Stimulated activated effector memory CD8-positive, alpha-beta T cell treated with anti-CD3 and anti-CD28 coated beads, Interleukin-12 subunit alpha, Interleukin-12 subunit beta, amount 100 ng/mL, for 72 hours (primary cell): ENCODE measurements around the gene AGBL5.
A peak's percentile ranks its signal among the peaks of the same experiment; 100 is the strongest.
"Not testable (repeated sequence)": the region's sequence is repeated elsewhere in the genome, so short reads cannot be mapped to it uniquely, and the experiment has no call there.

Source experiments
- ATAC-seq: fragments of 150-1000 bp; cut with Tn5 transposase; 2 replicates; pipeline ENCODE4 v1.10.0; 2021
- DNase-seq, 2 donors: peaks; one replicate each; pipeline ENCODE4 v3.0.0; 2021 to 2022; ENCODE audit warnings: low spot score in 2 of 2
- H3K27ac Mint-ChIP-seq: one replicate; pipeline ENCODE4 v1.8.0; 2022; ENCODE audit warnings: mild to moderate bottlenecking, mixed read lengths
- H3K36me3 Mint-ChIP-seq: one replicate; pipeline ENCODE4 v1.8.0; 2022; ENCODE audit warnings: mild to moderate bottlenecking, mixed read lengths
- H3K4me1 Mint-ChIP-seq: one replicate; pipeline ENCODE4 v1.8.0; 2022; ENCODE audit warnings: mixed read lengths
- H3K4me3 Mint-ChIP-seq: one replicate; pipeline ENCODE4 v1.8.0; 2022; ENCODE audit warnings: mild to moderate bottlenecking, mixed read lengths
- H3K9me3 Mint-ChIP-seq: one replicate; pipeline ENCODE4 v1.8.0; 2022; ENCODE audit warnings: mixed read lengths

Gene AGBL5

GRCh38 chr2:27058210-27058609 lies 6.7 kb downstream of the AGBL5 start:
- no peak for ATAC-seq
- H3K36me3 Mint-ChIP-seq: peaks cover 79% of the 10 kb centered on the region
- DNase-seq: no peak
- no peaks in the 10 kb centered on the region for H3K4me1 Mint-ChIP-seq
- no peaks in the 10 kb centered on the region for H3K9me3 Mint-ChIP-seq
- H3K4me3 Mint-ChIP-seq: no peak overlapping the region
- peak overlapping the region; percentile 37 for H3K27ac Mint-ChIP-seq

DNA sequence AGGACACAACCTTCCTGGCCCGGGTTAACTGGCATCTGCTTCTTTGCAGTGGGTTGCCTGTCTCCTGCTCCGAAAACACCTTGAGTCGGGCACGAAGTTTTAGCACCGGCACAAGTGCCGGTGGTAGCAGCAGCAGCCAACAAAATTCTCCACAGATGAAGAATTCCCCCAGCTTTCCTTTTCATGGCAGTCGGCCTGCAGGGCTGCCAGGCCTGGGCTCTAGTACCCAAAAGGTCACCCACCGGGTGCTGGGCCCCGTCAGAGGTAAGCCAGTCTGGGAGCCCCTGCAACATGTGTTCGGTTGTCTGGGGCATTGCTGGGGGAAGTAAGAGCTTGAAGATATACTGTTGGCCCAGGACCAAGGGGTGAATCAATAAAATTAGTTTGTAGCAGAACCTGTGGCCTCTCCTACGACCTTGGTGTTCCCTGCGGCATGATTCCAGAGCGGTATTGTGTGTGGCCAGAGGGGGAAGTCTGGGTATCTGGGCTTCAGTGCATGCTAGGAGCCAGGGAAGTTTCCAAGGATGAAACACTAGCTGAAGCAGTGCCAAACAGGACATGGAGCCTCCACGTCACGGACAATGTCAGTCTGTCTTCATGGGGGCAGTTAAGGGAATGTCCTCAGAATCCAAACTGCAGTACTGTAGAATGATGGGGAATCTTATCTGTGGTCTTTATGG lies 7.8 kb downstream of the AGBL5 start:
- H3K36me3 Mint-ChIP-seq: peaks cover 86% of the 10 kb centered on the region
- DNase-seq: no peak

DNA sequence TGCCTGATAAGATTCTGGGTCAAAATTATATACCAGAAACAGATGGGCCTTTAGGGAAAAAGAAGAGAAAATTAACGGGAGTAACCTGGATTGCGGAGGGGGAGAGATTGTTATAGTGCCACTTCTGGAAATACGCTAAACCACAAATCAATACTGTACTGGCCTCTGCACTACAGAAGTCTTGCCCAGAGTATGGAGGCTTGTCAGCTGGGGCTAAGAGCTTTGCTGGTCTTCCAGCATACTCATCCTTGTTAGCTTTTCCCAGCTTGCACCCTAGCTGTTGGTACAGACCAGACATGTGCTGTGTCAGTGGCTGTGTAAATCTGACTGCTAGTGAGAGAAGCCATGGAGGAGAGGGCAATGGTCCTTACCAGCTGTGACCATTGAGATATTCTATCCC lies 8.9 kb downstream of the AGBL5 start:
- H3K4me3 Mint-ChIP-seq: no peak overlapping the region
- DNase-seq (no peak), ATAC-seq (no peak)
- H3K4me1 Mint-ChIP-seq: no peaks in the 10 kb centered on the region
- H3K27ac Mint-ChIP-seq: peak overlapping the region; percentile 12
- H3K9me3 Mint-ChIP-seq: no peaks in the 10 kb centered on the region
- peaks cover 89% of the 10 kb centered on the region for H3K36me3 Mint-ChIP-seq

More for the DNA sequence above, 7.8 kb downstream of the AGBL5 start:
- ATAC-seq: no peak
- Mint-ChIP-seq H3K4me1 (no peaks in the 10 kb centered on the region), H3K4me3 (no peak overlapping the region), H3K27ac (peak overlapping the region; percentile 37), H3K9me3 (no peaks in the 10 kb centered on the region)

DNA sequence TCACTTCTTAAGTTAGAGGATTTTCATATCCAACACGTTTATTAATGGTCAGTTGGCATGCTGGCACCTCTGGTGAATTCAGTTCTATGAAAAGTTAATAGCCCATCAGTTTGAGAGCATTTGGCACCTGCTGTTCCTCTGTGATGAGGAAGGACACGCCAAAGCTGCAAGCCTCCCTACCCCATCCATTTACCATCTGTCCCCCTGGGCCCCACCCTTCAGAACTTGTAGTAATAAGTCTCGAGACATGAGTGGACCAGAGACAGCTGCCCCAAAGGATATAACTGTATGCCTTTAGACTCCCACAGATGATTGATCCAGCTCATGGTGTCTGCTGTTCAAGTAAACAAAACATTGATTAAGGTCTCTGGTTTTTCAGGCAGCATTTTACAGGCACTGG lies 13.7 kb downstream of the AGBL5 start:
- H3K4me1 Mint-ChIP-seq: peaks cover 36% of the 10 kb centered on the region
- H3K36me3 Mint-ChIP-seq: peaks cover 98% of the 10 kb centered on the region
- no peaks in the 10 kb centered on the region for H3K9me3 Mint-ChIP-seq
- no peak for ATAC-seq
- H3K4me3 Mint-ChIP-seq: no peak overlapping the region
- no peak for DNase-seq
- no peak overlapping the region for H3K27ac Mint-ChIP-seq

GRCh38 chr2:27067385-27067784 lies 15.9 kb downstream of the AGBL5 start:
- H3K27ac Mint-ChIP-seq: peak overlapping the region; percentile 94
- ATAC-seq (no peak), DNase-seq (no peak)
- no peak overlapping the region for H3K4me3 Mint-ChIP-seq
- peaks cover 51% of the 10 kb centered on the region for H3K4me1 Mint-ChIP-seq
- H3K36me3 Mint-ChIP-seq: peaks cover 81% of the 10 kb centered on the region
- no peaks in the 10 kb centered on the region for H3K9me3 Mint-ChIP-seq

DNA sequence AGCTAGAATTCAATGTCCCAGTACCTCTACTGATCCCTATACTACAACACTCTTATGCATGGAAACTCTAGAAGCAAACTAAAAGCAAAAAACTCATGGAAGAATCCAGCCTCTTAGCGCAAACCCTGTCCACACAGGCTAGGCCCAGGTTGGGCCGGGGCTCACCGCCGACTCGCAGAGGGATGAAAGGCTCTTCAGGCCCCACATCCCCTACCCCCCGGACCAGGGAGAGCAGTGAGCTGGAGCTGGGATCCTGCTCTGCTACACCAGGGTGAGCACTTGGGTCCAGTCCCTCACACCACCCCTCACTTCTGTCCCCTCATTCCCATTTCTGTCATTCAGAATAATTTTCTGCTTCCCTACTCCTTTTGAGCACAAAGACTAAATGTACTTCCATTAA lies 18.0 kb downstream of the AGBL5 start:
- ATAC-seq (no peak), DNase-seq (no peak)
- no peaks in the 10 kb centered on the region for H3K9me3 Mint-ChIP-seq
- H3K27ac Mint-ChIP-seq: peak overlapping the region; percentile 94
- H3K4me3 Mint-ChIP-seq: peak overlapping the region; percentile 92
- peaks cover 62% of the 10 kb centered on the region for H3K36me3 Mint-ChIP-seq
- peaks cover 67% of the 10 kb centered on the region for H3K4me1 Mint-ChIP-seq

- H3K36me3 Mint-ChIP-seq: peaks cover 56% of the 10 kb centered on the region
- no peak for ATAC-seq
Observed at GRCh38 chr2:27069961-27070618, 18.6 kb downstream of the AGBL5 start.

DNA sequence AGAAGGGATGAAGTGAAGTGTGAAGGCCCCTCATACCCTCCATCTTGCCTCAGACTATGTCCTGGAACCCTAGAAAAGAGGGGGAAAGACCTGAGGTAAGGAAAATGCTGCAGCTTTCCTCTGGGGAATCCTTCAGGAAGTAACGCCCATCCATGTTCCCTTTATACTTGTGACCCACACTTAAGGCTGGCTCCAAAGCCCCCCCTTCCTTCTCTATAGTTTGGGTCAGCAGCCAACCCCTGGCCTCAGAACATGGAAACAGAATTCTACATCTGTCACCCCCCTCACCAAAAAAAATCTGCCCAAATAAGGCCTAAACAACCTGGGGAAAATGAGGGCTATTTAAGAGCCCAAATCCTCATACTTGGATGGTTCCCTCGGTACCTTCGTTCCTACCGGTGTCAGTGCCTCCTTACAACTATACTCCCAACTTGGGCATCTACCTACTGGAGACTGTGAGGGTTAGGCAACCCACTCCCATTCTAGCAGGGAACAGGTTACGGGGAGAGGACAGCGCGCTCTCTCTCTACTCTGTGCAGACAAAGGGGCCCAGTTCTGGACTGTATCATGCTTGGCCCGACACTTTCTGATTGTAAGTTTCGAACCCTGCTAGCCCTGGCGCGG lies 19.3 kb downstream of the AGBL5 start:
- peak overlapping the region; percentile 92 for H3K4me3 Mint-ChIP-seq
- peaks cover 49% of the 10 kb centered on the region for H3K36me3 Mint-ChIP-seq
- no peaks in the 10 kb centered on the region for H3K9me3 Mint-ChIP-seq
- peaks cover 78% of the 10 kb centered on the region for H3K4me1 Mint-ChIP-seq
- peak overlapping the region; percentile 94 for H3K27ac Mint-ChIP-seq
- DNase-seq: no peak
- ATAC-seq: no peak

More at GRCh38 chr2:27069961-27070618, 18.6 kb downstream of the AGBL5 start:
- no peak for DNase-seq
- peak overlapping the region; percentile 94 for H3K27ac Mint-ChIP-seq
- no peaks in the 10 kb centered on the region for H3K9me3 Mint-ChIP-seq
- H3K4me1 Mint-ChIP-seq: peaks cover 73% of the 10 kb centered on the region
- peak overlapping the region; percentile 92 for H3K4me3 Mint-ChIP-seq

DNA sequence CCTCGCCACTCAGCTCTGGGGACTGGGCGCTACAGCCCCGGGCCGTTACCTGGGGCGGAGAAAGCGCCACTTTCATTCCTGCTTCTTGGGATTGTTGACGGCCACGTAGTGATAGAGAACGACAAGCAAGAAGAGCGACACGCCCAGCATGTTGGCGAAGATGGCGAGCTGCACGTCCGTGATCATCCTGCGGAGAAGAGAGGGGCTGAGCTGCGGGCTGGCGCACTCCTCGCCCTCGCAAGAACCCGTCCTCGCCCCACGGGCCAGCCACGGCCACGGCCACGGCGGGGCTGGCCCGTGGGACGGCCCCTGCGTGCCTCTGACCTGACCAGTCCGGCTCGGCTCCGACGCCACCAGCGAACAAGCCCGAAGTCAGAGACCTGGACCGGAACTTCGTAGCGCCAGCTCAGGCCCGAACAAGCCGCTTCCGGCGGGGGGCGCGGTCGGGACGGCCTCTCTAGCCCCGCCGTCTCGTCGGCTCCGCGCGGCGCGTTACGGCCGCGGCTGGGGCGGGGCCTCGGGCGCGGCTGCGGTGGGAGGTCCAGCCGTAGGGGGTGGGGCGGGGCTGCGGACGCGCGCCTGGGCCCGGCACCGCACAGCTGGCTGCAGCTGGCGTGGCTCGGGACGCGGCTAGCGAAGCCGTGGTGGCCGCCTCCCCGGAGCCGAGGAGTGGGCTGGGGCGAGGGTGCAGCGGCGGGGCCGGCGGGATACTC lies 20.0 kb downstream of the AGBL5 start, which contains the start of gene OST4:
Gene OST4 (minus strand): TSS at position 378 of the 713 bp plus-strand sequence.
- peak; percentile 90 to 94 for DNase-seq

GRCh38 chr2:27071990-27072830 lies 20.7 kb downstream of the AGBL5 start:
- H3K4me1 Mint-ChIP-seq: peaks cover 85% of the 10 kb centered on the region
- no peaks in the 10 kb centered on the region for H3K9me3 Mint-ChIP-seq
- peak overlapping the region; percentile 92 for H3K4me3 Mint-ChIP-seq
- ATAC-seq (no peak), DNase-seq (peak in 1 of 2 donors; percentile 75)
- peaks cover 35% of the 10 kb centered on the region for H3K36me3 Mint-ChIP-seq
- peak overlapping the region; percentile 93 for H3K27ac Mint-ChIP-seq

More for the DNA sequence above, 20.0 kb downstream of the AGBL5 start, which contains the start of gene OST4:
- H3K9me3 Mint-ChIP-seq: no peaks in the 10 kb centered on the region
- ATAC-seq: peak; percentile 95
- H3K4me3 Mint-ChIP-seq: peak within 1 kb of the TSS; percentile 92
- H3K4me1 Mint-ChIP-seq: peaks cover 79% of the 10 kb centered on the region
- H3K36me3 Mint-ChIP-seq: peaks cover 42% of the 10 kb centered on the region
- peak within 1 kb of the TSS; percentile 94 for H3K27ac Mint-ChIP-seq

- peaks cover 80% of the 10 kb centered on the region for H3K4me1 Mint-ChIP-seq
- DNase-seq (no peak), ATAC-seq (no peak)
- H3K4me3 Mint-ChIP-seq: peak overlapping the region; percentile 92
- H3K36me3 Mint-ChIP-seq: peaks cover 27% of the 10 kb centered on the region
- H3K27ac Mint-ChIP-seq: peak overlapping the region; percentile 93
- no peaks in the 10 kb centered on the region for H3K9me3 Mint-ChIP-seq
Observed at GRCh38 chr2:27072920-27073319, 21.5 kb downstream of the AGBL5 start.

- Mint-ChIP-seq H3K36me3 (peaks cover 19% of the 10 kb centered on the region), H3K27ac (peak overlapping the region; percentile 93), H3K4me3 (no peak overlapping the region), H3K9me3 (no peaks in the 10 kb centered on the region), H3K4me1 (peaks cover 71% of the 10 kb centered on the region)
- no peak for ATAC-seq
- no peak for DNase-seq
Observed at GRCh38 chr2:27073782-27074181, 22.3 kb downstream of the AGBL5 start.

- peak overlapping the region; percentile 93 for H3K27ac Mint-ChIP-seq
- H3K9me3 Mint-ChIP-seq: no peaks in the 10 kb centered on the region
- ATAC-seq (no peak), DNase-seq (peak in 1 of 2 donors; percentile 31)
- peaks cover 61% of the 10 kb centered on the region for H3K4me1 Mint-ChIP-seq
- H3K4me3 Mint-ChIP-seq: peak overlapping the region; percentile 40
- H3K36me3 Mint-ChIP-seq: peaks cover 7% of the 10 kb centered on the region
Observed at GRCh38 chr2:27074738-27075565, 23.5 kb downstream of the AGBL5 start.

- ATAC-seq, DNase-seq, H3K9me3 Mint-ChIP-seq, H3K36me3 Mint-ChIP-seq: not testable (repeated sequence)
- peaks cover 61% of the 10 kb centered on the region for H3K4me1 Mint-ChIP-seq
- H3K4me3 Mint-ChIP-seq: peak overlapping the region; percentile 40
- H3K27ac Mint-ChIP-seq: peak overlapping the region; percentile 93
Observed at GRCh38 chr2:27075566-27075871, 24.1 kb downstream of the AGBL5 start.
